ENCODE results near the gene DYRK1A.
A peak's percentile ranks its signal among the peaks of the same experiment; 100 is the strongest.

Gene DYRK1A

DNA sequence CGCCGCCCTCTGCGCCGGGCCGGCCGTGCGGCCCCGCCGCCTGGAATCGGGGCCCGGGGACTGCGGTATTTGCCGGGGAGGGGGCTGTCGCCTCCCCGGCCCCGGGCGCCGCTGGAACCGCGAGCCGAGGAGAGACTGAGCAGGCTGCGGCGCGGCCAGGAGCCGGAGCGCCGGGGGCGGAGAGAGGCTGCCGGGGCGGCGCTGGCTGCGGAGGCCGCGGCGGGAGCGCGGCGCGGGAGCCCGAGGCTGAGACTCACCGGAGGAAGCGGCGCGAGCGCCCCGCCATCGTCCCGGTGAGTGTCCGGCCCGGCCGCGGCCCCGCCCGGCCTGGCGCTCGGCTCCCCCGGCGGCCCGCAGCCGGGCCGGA lies 746 bp downstream of the DYRK1A start:
- peak overlapping the region; percentile 95; the same call in 1 of the 2 replicates for H3K27ac ChIP-seq (ENCODE audit: low read length)
- H3K4me1 ChIP-seq (ENCODE audit: low read length): peaks cover 38% of the 10 kb centered on the region
- H3F3A ChIP-seq (ENCODE audit: insufficient read depth, low read length): peaks cover 38% of the 10 kb centered on the region
- peaks cover 57% of the 10 kb centered on the region for H3K79me2 ChIP-seq (ENCODE audit: low read length)
- peak overlapping the region; percentile 98 for H3K9ac ChIP-seq (ENCODE audit: low read length)
- H3K36me3 ChIP-seq (replicated peaks; ENCODE audit: insufficient read depth, low read length): no peaks in the 10 kb centered on the region
- peak; percentile 50 for DNase-seq
- no peaks in the 10 kb centered on the region for H3K27me3 ChIP-seq (replicated peaks; ENCODE audit: insufficient read depth, low read length)
- peaks cover 41% of the 10 kb centered on the region for H4K20me1 ChIP-seq (ENCODE audit: insufficient read depth, low read length)
- no peaks in the 10 kb centered on the region for H3K9me3 ChIP-seq (replicated peaks; ENCODE audit: insufficient read depth, low read length)
- H3K4me2 ChIP-seq (ENCODE audit: low read depth, low read length): no peak overlapping the region
- H2AFZ ChIP-seq (ENCODE audit: low read length): no peak overlapping the region
- peak overlapping the region; percentile 88; the same call in 1 of the 2 replicates for H3K4me3 ChIP-seq (ENCODE audit: low read length)
- no peaks in the 10 kb centered on the region for H3K9me2 ChIP-seq (replicated peaks; ENCODE audit: insufficient read depth, low read length)
- TF ChIP-seq EZH2phosphoT487 (IDR thresholded peaks at IDR 0.05; ENCODE audit: low read length) (no peak), EZH2 (optimal IDR thresholded peaks at IDR 0.05; ENCODE audit: low read depth, low read length) (no peak)
- TF ChIP-seq, protein P1, sequence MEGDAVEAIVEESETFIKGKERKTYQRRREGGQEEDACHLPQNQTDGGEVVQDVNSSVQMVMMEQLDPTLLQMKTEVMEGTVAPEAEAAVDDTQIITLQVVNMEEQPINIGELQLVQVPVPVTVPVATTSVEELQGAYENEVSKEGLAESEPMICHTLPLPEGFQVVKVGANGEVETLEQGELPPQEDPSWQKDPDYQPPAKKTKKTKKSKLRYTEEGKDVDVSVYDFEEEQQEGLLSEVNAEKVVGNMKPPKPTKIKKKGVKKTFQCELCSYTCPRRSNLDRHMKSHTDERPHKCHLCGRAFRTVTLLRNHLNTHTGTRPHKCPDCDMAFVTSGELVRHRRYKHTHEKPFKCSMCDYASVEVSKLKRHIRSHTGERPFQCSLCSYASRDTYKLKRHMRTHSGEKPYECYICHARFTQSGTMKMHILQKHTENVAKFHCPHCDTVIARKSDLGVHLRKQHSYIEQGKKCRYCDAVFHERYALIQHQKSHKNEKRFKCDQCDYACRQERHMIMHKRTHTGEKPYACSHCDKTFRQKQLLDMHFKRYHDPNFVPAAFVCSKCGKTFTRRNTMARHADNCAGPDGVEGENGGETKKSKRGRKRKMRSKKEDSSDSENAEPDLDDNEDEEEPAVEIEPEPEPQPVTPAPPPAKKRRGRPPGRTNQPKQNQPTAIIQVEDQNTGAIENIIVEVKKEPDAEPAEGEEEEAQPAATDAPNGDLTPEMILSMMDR (IDR thresholded peaks at IDR 0.05; ENCODE audit: low read length): no peak

DNA sequence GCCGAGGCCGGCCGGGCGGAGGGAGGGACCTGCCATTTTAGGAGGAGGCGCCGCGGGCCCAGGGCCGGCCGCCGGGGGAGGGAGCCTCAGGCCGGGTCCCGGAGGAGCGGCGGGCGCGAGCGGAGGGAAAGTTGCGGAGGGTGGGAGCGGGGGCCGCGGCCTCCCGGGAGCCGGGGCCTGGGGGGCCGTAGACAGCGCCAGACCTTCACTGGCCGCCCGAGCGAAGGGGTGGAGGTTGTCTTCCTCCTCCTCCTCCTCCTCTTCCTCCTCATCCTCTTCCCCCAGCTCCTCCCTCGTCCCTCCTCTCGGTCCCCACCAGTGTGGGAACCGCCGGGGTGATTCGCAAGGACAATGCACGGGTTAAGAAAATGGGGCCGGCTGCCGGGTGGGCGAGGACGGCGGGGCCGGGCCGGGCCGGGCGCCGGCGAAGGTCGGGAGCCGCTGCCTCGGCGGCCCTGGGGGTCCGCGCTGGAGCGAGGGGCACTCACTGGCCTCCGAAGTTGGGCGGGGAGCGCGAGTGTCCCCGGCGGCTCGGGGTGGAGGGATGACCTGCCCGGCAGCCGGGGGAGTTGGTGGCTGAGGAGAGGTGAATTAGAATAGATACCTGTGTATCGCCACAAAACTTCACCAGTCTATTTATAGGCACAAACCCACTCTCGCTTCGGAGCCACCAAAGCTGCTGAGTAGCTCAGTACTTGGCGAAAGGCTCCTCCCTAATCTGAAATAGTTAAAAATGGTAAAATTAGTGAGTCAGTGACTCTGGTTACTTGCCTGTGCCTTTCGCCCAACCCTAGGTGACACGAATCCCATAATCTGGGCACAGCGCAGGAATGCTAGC lies 1.3 kb downstream of the DYRK1A start:
- peak overlapping the region; percentile 74 for H3K4me3 ChIP-seq (ENCODE audit: low read length)
- no peak overlapping the region for H2AFZ ChIP-seq (ENCODE audit: low read length)
- no peaks in the 10 kb centered on the region for H3K27me3 ChIP-seq (replicated peaks; ENCODE audit: insufficient read depth, low read length)
- H3K36me3 ChIP-seq (replicated peaks; ENCODE audit: insufficient read depth, low read length): no peaks in the 10 kb centered on the region
- peaks cover 38% of the 10 kb centered on the region for H3K4me1 ChIP-seq (ENCODE audit: low read length)
- no peaks in the 10 kb centered on the region for H3K9me2 ChIP-seq (replicated peaks; ENCODE audit: insufficient read depth, low read length)
- peak overlapping the region; percentile 9; the same call in 1 of the 2 replicates for H3K27ac ChIP-seq (ENCODE audit: low read length)
- no peaks in the 10 kb centered on the region for H3K9me3 ChIP-seq (replicated peaks; ENCODE audit: insufficient read depth, low read length)
- peaks cover 47% of the 10 kb centered on the region for H4K20me1 ChIP-seq (ENCODE audit: insufficient read depth, low read length)
- H3K79me2 ChIP-seq (ENCODE audit: low read length): peaks cover 63% of the 10 kb centered on the region
- peak overlapping the region; percentile 69 for H3K9ac ChIP-seq (ENCODE audit: low read length)
- TF ChIP-seq EZH2phosphoT487 (IDR thresholded peaks at IDR 0.05; ENCODE audit: low read length) (no peak), EZH2 (optimal IDR thresholded peaks at IDR 0.05; ENCODE audit: low read depth, low read length) (no peak)
- TF ChIP-seq, protein P1 (IDR thresholded peaks at IDR 0.05; ENCODE audit: low read length): no peak
- DNase-seq: peak; percentile 93
- peak overlapping the region; percentile 93 for H3K4me2 ChIP-seq (ENCODE audit: low read depth, low read length)
- H3F3A ChIP-seq (ENCODE audit: insufficient read depth, low read length): peaks cover 38% of the 10 kb centered on the region

GRCh38 chr21:37368541-37369279 lies 2.1 kb downstream of the DYRK1A start:
- peaks cover 71% of the 10 kb centered on the region for H3K79me2 ChIP-seq (ENCODE audit: low read length)
- H2AFZ ChIP-seq (ENCODE audit: low read length): no peak overlapping the region
- H3F3A ChIP-seq (ENCODE audit: insufficient read depth, low read length): peaks cover 38% of the 10 kb centered on the region
- no peaks in the 10 kb centered on the region for H3K27me3 ChIP-seq (replicated peaks; ENCODE audit: insufficient read depth, low read length)
- H3K4me1 ChIP-seq (ENCODE audit: low read length): peaks cover 38% of the 10 kb centered on the region
- TF ChIP-seq EZH2 (optimal IDR thresholded peaks at IDR 0.05; ENCODE audit: low read depth, low read length): no peak
- TF ChIP-seq EZH2phosphoT487 (IDR thresholded peaks at IDR 0.05; ENCODE audit: low read length): no peak
- peak overlapping the region; percentile 74 for H3K4me3 ChIP-seq (ENCODE audit: low read length)
- no peaks in the 10 kb centered on the region for H3K36me3 ChIP-seq (replicated peaks; ENCODE audit: insufficient read depth, low read length)
- peak overlapping the region; percentile 93 for H3K4me2 ChIP-seq (ENCODE audit: low read depth, low read length)
- peaks cover 55% of the 10 kb centered on the region for H4K20me1 ChIP-seq (ENCODE audit: insufficient read depth, low read length)
- no peaks in the 10 kb centered on the region for H3K9me3 ChIP-seq (replicated peaks; ENCODE audit: insufficient read depth, low read length)
- DNase-seq: no peak
- no peaks in the 10 kb centered on the region for H3K9me2 ChIP-seq (replicated peaks; ENCODE audit: insufficient read depth, low read length)
- peak overlapping the region; percentile 69; the same call in 1 of the 2 replicates for H3K9ac ChIP-seq (ENCODE audit: low read length)
- peak overlapping the region; percentile 3; the same call in 1 of the 2 replicates for H3K27ac ChIP-seq (ENCODE audit: low read length)

All from MM.1S (cell line).